Stimulated activated CD4-positive, alpha-beta T cell treated with anti-CD3 and anti-CD28 coated beads, Interleukin-1b, Interleukin-23, amount 100 ng/mL, for 1 hour (primary cell): ENCODE measurements around the gene GDF10.

ENCODE experiments used
- DNase-seq, 2 donors: peaks; one replicate each; pipeline ENCODE4 v3.0.0-alpha.2; 2020; ENCODE audit warnings: low read depth in 2 of 2

GDF10 gene

DNA sequence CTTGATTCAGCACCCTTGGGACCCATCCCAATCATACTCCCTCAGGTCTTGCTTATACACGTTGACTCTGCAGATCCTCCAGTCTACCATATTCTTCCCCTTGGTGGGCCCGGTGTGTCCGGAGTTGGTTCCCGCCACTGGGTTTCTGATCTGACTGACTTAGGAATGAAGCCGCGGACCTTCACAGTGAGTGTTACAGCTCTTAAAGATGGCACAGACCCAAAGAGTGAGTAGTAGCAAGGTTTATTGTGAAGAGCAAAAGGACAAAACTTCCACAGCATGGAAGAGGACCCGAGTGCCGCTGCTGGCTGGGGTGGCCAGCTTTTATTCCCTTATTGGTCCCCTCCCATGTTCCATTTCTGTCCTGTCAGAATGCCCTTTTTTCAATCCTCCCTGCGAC lies 5.9 kb upstream of the GDF10 start:
- DNase-seq: no peak

- no peak for DNase-seq
Observed at GRCh38 chr10:47294501-47294900, 5.5 kb upstream of the GDF10 start.

DNA sequence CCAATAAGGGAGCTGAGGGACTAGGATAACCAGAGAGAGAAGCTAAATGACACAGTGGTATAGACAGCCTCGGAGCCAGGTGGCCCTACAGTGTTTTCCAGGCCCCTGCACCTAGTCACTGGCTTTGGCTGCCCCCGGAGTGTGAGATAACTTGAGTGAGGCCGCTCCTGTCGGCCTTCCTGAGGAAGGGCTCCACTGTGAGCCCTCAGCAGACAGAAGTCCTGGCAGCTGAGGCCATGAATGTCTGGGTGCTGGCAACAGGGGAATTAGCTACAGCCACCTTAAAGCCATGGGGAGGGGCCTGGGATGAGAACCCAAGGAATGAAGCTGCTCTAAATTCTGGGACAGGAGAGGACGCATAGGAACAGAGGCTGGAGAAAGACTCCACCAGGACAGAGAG lies 4.6 kb upstream of the GDF10 start:
- DNase-seq: no peak

GRCh38 chr10:47296156-47296894 lies 3.7 kb upstream of the GDF10 start:
- no peak for DNase-seq

DNA sequence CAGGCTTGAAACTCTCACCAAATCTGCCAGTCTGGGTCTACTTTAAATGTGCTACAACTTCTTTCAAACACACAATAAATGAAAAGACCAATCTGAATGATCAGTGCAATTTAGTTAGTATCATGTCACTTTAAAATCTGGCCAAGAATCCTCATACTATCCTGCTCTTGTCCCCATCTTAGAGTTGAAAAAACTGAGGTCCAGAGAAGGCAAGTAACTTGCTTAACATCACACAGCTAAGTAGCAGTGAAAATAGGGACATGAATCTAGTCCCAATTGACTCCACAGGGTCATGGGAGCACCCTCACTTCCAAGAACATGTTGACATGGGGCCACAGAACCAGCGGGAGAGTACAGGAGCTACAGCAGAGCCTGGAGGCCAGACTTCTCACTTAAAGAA lies 3.1 kb upstream of the GDF10 start:
- DNase-seq: no peak

DNA sequence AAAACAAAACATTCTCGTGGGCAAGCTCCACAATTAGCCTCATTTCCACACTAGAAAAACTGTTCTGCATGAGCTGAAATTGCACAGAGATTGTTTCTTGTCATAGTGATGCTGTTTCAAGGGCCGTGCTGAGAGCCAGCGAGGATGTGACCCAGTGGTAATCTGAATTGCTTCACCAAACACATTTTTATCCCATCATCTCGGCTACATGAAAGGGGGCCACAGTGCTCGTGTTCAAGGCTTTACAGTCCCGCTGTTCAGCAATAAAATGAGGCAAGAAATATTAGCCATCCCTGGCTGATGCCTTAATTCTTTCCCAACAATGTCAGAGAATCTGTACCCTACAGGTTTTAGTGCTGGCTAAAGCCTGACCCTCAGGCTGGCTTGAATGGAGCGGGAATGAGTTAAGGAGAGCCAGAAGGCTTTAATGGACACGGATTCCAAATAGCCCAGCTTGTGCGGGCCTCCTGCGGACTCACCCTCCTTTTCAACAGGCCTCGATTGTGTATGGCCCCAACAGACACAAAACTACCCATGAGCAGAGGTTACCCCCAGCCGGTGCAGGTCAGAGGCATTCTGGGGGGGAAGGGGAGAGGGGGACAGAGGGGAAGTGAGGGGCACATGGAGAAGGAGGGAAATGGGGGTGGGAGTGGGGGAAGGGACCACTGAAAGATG lies 2.0 kb upstream of the GDF10 start:
- no peak for DNase-seq

DNA sequence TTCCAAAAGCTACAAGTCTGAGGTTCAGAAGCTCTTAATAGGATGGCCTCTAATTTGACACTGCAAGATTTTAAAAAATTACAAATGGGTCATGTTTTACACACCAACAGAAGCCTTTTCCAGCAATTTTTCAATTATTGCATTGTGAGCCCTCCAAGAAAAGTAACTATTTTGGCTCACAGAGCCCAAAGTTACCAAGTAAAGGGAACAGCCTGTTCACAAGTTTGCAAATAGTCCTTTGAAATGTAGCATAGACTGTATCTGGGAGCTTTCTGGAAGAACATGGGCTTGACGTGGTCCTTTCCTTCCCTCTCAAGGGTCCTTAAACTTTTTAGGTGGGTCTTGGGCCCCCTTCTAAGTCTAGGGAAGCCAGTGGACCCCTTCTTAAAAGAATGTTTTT lies 1.3 kb upstream of the GDF10 start:
- DNase-seq: no peak

DNA sequence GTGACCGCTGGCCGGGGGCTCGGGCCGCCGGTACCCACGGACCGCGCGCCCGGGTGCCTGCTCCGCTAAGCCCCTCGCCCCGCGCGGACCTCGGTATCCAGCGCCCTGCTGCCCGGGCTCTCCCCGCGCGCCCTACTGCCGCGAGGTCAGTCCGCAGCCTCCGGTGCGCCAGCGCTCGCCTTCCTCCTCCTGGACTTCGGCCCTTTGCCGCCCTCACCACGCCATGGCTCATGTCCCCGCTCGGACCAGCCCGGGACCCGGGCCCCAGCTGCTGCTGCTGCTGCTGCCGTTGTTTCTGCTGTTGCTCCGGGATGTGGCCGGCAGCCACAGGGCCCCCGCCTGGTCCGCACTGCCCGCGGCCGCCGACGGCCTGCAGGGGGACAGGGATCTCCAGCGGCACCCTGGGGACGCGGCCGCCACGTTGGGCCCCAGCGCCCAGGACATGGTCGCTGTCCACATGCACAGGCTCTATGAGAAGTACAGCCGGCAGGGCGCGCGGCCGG lies 483 bp downstream of the GDF10 start:
- DNase-seq: no peak

- DNase-seq: no peak
Observed at GRCh38 chr10:47301833-47302232, 1.8 kb downstream of the GDF10 start.

- DNase-seq: no peak
Observed at GRCh38 chr10:47303105-47303504, 3.1 kb downstream of the GDF10 start.

- no peak for DNase-seq
Observed at GRCh38 chr10:47303866-47304265, 3.9 kb downstream of the GDF10 start.

- DNase-seq: no peak
Observed at GRCh38 chr10:47305566-47305965, 5.6 kb downstream of the GDF10 start.

DNA sequence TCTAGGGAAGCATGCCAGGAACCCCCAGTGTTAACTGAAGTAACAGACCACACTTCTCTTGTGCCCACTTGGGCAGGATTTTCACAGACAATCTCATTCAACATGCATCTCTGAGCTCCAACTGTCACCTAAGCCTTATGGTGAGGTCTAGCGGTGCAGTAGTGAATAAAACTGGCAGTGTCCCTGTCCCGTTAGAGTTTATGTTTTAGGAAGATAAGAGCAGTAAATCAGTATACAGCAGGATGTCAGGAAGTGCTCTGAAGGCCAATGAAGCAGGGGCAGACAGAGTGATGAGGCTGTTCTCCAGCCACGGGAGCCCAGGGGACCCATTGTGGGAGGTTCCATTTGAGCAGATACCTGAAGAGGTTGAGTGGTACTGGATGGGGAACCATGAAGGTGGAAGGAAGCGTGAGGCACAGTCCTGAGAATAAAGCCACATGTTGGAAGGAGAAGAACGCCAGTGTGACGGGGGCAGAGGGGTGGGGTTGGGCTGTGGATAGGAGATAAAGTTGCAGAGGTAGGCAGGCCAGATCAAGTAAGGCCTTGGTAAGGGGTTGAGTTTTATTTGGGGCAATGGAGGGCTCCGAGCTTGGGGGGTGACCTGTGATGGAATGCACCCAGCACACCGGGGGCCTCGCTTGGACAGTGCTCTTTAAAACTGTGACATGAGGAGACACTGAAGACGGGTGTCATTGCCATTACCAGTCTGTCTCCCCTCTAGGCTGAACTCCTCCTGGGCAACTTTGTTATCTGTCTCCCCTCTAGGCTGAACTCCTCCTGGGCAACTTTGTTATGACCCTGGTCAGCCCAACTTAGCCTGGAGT lies 6.6 kb downstream of the GDF10 start:
- DNase-seq: no peak

GRCh38 chr10:47307381-47307780 lies 7.4 kb downstream of the GDF10 start:
- DNase-seq: no peak

DNA sequence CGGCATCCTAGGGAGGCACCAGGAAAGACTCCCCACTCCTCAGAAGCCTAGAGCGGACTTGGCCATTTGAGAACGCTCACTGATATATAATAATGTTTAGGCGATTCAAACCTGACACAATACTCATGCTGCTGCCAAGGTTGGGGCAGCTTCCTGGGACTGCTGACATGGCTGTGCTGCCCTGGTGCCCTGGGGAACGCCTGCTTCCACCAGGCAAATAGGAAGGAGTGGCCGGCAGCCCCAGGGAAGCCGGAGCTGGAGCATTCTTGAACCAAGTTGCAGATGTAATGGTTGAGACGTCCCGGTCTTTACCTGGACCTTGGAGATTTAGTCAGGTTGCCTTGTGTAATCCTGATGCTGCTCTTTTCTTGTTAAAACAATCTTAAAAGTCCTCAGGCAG lies 8.8 kb downstream of the GDF10 start:
- DNase-seq: no peak

GRCh38 chr10:47309408-47310089 lies 9.6 kb downstream of the GDF10 start:
- DNase-seq: no peak

DNA sequence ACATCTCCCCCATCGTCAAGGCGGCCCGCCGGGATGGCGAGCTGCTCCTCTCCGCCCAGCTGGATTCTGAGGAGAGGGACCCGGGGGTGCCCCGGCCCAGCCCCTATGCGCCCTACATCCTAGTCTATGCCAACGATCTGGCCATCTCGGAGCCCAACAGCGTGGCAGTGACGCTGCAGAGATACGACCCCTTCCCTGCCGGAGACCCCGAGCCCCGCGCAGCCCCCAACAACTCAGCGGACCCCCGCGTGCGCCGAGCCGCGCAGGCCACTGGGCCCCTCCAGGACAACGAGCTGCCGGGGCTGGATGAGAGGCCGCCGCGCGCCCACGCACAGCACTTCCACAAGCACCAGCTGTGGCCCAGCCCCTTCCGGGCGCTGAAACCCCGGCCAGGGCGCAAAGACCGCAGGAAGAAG lies 10.1 kb downstream of the GDF10 start:
- no peak for DNase-seq

DNA sequence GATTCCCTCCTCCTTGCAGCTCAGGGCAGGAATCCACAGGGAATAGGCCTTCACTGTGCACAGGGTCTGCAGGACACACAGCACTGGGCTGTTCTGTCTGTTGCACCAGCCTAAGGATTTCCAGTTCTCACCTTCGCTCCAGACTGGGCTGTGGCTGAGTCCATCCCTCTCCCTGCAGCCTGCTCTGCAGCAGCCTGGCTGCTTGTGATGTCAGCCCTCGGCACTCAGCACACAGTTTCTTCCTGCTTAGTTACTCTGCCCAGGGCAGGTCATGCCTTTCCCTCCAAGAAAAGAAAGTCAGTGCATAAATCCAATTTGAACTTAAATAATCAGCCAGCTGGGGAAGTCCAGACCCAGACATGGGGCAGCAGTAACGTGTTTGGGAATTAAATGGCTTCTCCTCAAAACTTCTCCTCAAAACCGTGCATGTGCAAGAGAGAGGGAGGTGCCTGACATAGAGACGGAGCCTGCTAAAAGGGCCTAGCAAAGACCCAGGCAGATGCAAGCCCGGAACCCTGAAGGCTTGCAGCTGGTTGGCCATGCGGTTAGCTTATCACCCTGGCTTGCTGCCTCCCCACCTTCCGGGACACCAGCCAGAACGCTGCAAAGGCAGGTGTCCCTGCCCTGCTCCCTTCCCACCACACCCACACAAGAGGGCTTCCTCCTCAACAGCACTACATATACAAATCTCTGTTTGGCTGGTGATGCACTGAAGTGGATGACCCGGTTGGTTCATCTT lies 11.4 kb downstream of the GDF10 start:
- peak in 1 of 2 donors; percentile 29 for DNase-seq

DNA sequence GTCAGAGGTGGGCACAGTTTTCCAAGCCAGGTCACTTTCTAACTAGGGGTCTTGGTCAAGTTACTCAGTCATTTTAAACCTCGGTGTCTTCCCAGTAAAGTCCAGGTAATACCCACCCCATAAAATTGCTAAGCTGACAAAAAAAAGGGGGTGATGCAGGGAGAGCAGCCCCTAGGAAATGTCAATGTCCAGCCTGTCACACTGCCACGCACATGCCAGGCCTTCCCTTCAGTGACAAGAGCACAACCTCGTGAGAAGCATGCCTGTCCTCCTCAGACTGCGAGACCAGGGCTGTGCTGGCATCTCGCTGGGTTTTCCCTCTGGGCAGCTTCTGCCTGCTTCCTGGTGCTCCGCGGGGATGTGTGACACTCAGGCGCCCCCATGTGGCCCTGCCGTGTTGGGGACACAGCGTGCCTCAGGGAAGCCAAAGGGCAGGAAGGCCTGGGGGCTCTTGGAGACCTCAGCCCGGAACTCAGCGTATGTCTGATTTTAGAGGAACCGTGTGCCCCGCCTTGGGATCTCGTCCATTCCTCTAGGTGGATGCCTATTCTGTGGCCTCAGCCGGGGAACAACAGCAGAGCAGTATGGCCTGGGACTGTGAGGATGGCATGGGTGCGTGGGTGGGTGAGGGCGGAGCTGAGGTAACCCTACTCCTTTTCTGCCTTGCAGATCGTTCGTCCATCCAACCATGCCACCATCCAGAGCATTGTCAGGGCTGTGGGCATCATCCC lies 12.1 kb downstream of the GDF10 start:
- DNase-seq: peak; percentile 71 to 75

DNA sequence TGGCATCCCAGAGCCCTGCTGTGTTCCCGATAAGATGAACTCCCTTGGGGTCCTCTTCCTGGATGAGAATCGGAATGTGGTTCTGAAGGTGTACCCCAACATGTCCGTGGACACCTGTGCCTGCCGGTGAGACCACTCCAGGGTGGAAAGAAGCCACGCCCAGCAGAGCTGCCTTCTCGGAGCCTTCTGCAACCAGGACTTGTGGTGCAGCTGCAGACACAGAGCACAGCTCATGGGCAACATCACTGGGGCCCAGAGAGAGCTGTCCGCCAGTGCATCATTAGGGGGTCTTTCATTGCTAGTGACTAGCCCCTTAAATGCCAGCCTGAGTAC lies 12.6 kb downstream of the GDF10 start:
- no peak for DNase-seq
